B cell (primary cell): Measurements from ENCODE around the gene MED8. TPM values are rescaled to one million over a fixed set of nuclear protein-coding genes. Genes with fewer than 3 reads are reported as not detected.

ENCODE experiments used
- ATAC-seq: fragments of 200-7000 bp; cut with Tn5 transposase; one replicate; pipeline ENCODE4 v1.10.0; 2021; ENCODE audit warnings: low read depth, mild to moderate bottlenecking, moderate number of reproducible peaks, moderate library complexity
- CTCF ChIA-PET: fragments of 350-600 bp; sonication (Branson Sonifier 250); formaldehyde crosslinking; loops from one replicate; lab custom pipeline; 2021; ENCODE audit warnings: antibody characterized with exemption, inconsistent platforms; lab: Charles Lee
- POLR2A ChIA-PET: fragments of 350-600 bp; sonication (Branson Sonifier 250); formaldehyde crosslinking; loops from one replicate; lab custom pipeline; 2021; ENCODE audit warnings: antibody characterized with exemption; lab: Charles Lee
- DNase-seq: peaks from one replicate; pipeline ENCODE4 v3.0.0; 2013
- H2AFZ ChIP-seq: 2 replicates; pipeline ENCODE4 v1.6.1; 2012; ENCODE audit warnings: mild to moderate bottlenecking, low read depth, low read length; ENCODE audit not compliant: insufficient read depth, poor library complexity, severe bottlenecking
- H3K27ac ChIP-seq, 2 donors: 1 replicate in 1 of 2; 2 replicates in 1 of 2; pipeline ENCODE4 v1.5.1; 2012 to 2013; ENCODE audit warnings: low read length in 2 of 2, mild to moderate bottlenecking in 2 of 2, moderate library complexity in 1 of 2
- H3K27me3 ChIP-seq, 4 experiments: fragments of 200-600 bp in 1 of 4; sonication (generic) in 1 of 4; replicated peaks in 1 of 4; 1 replicate in 2 of 4; 2 replicates in 2 of 4; pipeline versions ENCODE4 v1.6.1 to v1.7.0; 2013 to 2016; ENCODE audit warnings: low read length in 3 of 4, mild to moderate bottlenecking in 2 of 4, mixed read lengths in 1 of 4, moderate library complexity in 1 of 4; ENCODE audit not compliant: insufficient read depth in 4 of 4, control insufficient read depth in 3 of 4; ENCODE audit errors: control extremely low read depth in 1 of 4
- H3K36me3 ChIP-seq, 2 experiments: replicated peaks in 1 of 2; 1 replicate in 1 of 2; 2 replicates in 1 of 2; pipeline versions ENCODE4 v1.6.1 to v1.7.1; 2013; ENCODE audit warnings: low read length in 1 of 2; ENCODE audit not compliant: insufficient read depth in 2 of 2, control insufficient read depth in 1 of 2; ENCODE audit errors: control extremely low read depth in 1 of 2, extremely low read depth in 1 of 2
- H3K4me1 ChIP-seq, 2 donors: fragments of 200-600 bp in 1 of 2; sonication (generic) in 1 of 2; 1 replicate in 1 of 2; 2 replicates in 1 of 2; pipeline versions ENCODE4 v1.5.1 to v1.6.1; 2013 to 2017; ENCODE audit warnings: low read length in 2 of 2; ENCODE audit not compliant: control insufficient read depth in 2 of 2, insufficient read depth in 2 of 2
- H3K4me2 ChIP-seq: replicated peaks from 2 replicates; pipeline ENCODE3; 2012; ENCODE audit warnings: mild to moderate bottlenecking, low read depth, low read length; ENCODE audit not compliant: poor library complexity, severe bottlenecking
- H3K4me3 ChIP-seq, 5 experiments: fragments of 200-600 bp in 1 of 5; sonication (generic) in 1 of 5; 1 replicate in 3 of 5; 2 replicates in 2 of 5; pipeline versions ENCODE4 v1.5.1 to v1.7.0; 2011 to 2016; ENCODE audit warnings: low read length in 4 of 5, mild to moderate bottlenecking in 4 of 5, low read depth in 2 of 5, control low read depth in 1 of 5, moderate library complexity in 1 of 5; ENCODE audit not compliant: insufficient read depth in 1 of 5; ENCODE audit errors: control extremely low read depth in 1 of 5, extremely low read depth in 1 of 5
- H3K79me2 ChIP-seq: fragments of 200-600 bp; sonication (generic); one replicate; pipeline ENCODE4 v1.6.0; 2016; ENCODE audit warnings: low read length; ENCODE audit not compliant: control insufficient read depth, insufficient read depth
- H3K9ac ChIP-seq: fragments of 200-600 bp; sonication (generic); 2 replicates; pipeline ENCODE4 v1.6.1; 2017; ENCODE audit warnings: mild to moderate bottlenecking, low read length, moderate library complexity
- H3K9me3 ChIP-seq, 3 donors: one replicate each; pipeline versions ENCODE4 v1.6.1 to v1.7.1; 2013; ENCODE audit warnings: low read length in 2 of 3; ENCODE audit not compliant: control insufficient read depth in 2 of 3, insufficient read depth in 1 of 3; ENCODE audit errors: control extremely low read depth in 1 of 3
- H4K20me1 ChIP-seq: 2 replicates; pipeline ENCODE4 v1.6.0; 2012; ENCODE audit warnings: mild to moderate bottlenecking, low read length; ENCODE audit not compliant: insufficient read depth, control insufficient read depth, poor library complexity, severe bottlenecking
- H3K27ac Mint-ChIP-seq: one replicate; pipeline ENCODE4 v1.8.0; 2021; ENCODE audit warnings: mixed read lengths
- H3K27me3 Mint-ChIP-seq: one replicate; pipeline ENCODE4 v1.8.0; 2021; ENCODE audit warnings: mixed read lengths
- H3K4me1 Mint-ChIP-seq: one replicate; pipeline ENCODE4 v1.8.0; 2021; ENCODE audit warnings: mixed read lengths
- H3K4me3 Mint-ChIP-seq: one replicate; pipeline ENCODE4 v1.8.0; 2021; ENCODE audit warnings: mixed read lengths
- H3K9me3 Mint-ChIP-seq: one replicate; pipeline ENCODE4 v1.8.0; 2022; ENCODE audit warnings: mixed read lengths; ENCODE audit not compliant: insufficient read depth
- CTCF ChIP-seq: fragments of 200-600 bp; IDR thresholded peaks from one replicate; pipeline ENCODE4 v1.8.0; 2022; ENCODE audit warnings: antibody characterized with exemption, mild to moderate bottlenecking
- EZH2 ChIP-seq: IDR thresholded peaks from 2 replicates; pipeline ENCODE4 v1.6.1; 2012; ENCODE audit warnings: borderline replicate concordance, low read depth, mild to moderate bottlenecking, moderate library complexity, low read length; ENCODE audit not compliant: insufficient read depth, poor library complexity, severe bottlenecking
- WGBS: methylation state at CpG from one replicate; pipeline ENCODE4 v1.1.5; 2013; ENCODE audit warnings: missing lambda C conversion rate; ENCODE audit not compliant: insufficient coverage; 5-methylcytosine and 5-hydroxymethylcytosine counted together
- intact Hi-C: fragments of 100-400 bp; cut with micrococcal nuclease; formaldehyde crosslinking; loops from one replicate; pipeline ENCODE4 v1.10.0; 2022
- polyA plus RNA-seq: library from polyadenylated mRNA; depleted of rRNA; stranded (reverse); fragments of >200 nt; gene quantifications from 2 replicates; pipeline ENCODE4 v1.2.3, GENCODE V29; 2012
- total RNA-seq, 2 donors: library from RNA; stranded (reverse); fragments of 120-200 nt in 1 of 2; gene quantifications; 1 replicate in 1 of 2; 2 replicates in 1 of 2; pipeline versions ENCODE4 v1.2.3 to v1.2.4, GENCODE V29; 2013 to 2022

Gene MED8
- total and polyA plus RNA-seq, 2 donors (not counting 1 experiment from before 2014, with no cell fraction given): 12.0 to 30.0 TPM

GRCh38 chr1:43345120-43345519, 44.5 kb downstream of the MED8 start:
- ChIA-PET POLR2A (no interaction called here), CTCF (no interaction called here)
- Histone ChIP-seq H4K20me1 (no peaks in the 10 kb centered on the region), H3K79me2 (no peaks in the 10 kb centered on the region), H2AFZ (no peak overlapping the region), H3K4me3 (no peak overlapping the region), H3K9ac (no peak overlapping the region), H3K4me1 (peaks cover 4 to 5% of the 10 kb centered on the region in 2 donors), H3K27me3 (no peaks in the 10 kb centered on the region), H3K4me2 (no peak overlapping the region), H3K9me3 (no peaks in the 10 kb centered on the region), H3K27ac (no peak overlapping the region), H3K36me3 (no peaks in the 10 kb centered on the region)
- intact Hi-C loops: no loop called here
- Mint-ChIP-seq H3K4me1 (peaks cover 13% of the 10 kb centered on the region), H3K27me3 (no peaks in the 10 kb centered on the region), H3K27ac (no peak overlapping the region), H3K9me3 (no peaks in the 10 kb centered on the region), H3K4me3 (no peak overlapping the region)
- ATAC-seq (no peak), DNase-seq (no peak)
- TF ChIP-seq EZH2 (no peak), CTCF (no peak)
- 84% methylated on average over 3 of the region's 3 CpGs for WGBS

- TF ChIP-seq EZH2: no peak
- no peak for TF ChIP-seq CTCF
- H3K27me3 ChIP-seq: no peaks in the 10 kb centered on the region
- POLR2A ChIA-PET: no interaction called here
- H3K4me1 Mint-ChIP-seq: peaks cover 6% of the 10 kb centered on the region
- 94% methylated on average over 4 of the region's 4 CpGs for WGBS
- no peak overlapping the region for H3K4me3 ChIP-seq
- DNase-seq (no peak), ATAC-seq (no peak)
- H3K27me3 Mint-ChIP-seq: no peaks in the 10 kb centered on the region
- CTCF ChIA-PET: no interaction called here
- no peaks in the 10 kb centered on the region for H3K4me1 ChIP-seq
- intact Hi-C loops: no loop called here
- no peaks in the 10 kb centered on the region for H3K9me3 Mint-ChIP-seq
- no peak overlapping the region for H2AFZ ChIP-seq
- H3K9ac ChIP-seq: no peak overlapping the region
- H3K27ac ChIP-seq: no peak overlapping the region
- no peak overlapping the region for H3K4me2 ChIP-seq
- H3K36me3 ChIP-seq: no peaks in the 10 kb centered on the region
- H3K9me3 ChIP-seq: no peaks in the 10 kb centered on the region
- no peak overlapping the region for H3K4me3 Mint-ChIP-seq
- H3K27ac Mint-ChIP-seq: no peak overlapping the region
- no peaks in the 10 kb centered on the region for H3K79me2 ChIP-seq
- no peaks in the 10 kb centered on the region for H4K20me1 ChIP-seq
Measured at GRCh38 chr1:43344267-43344850, 45.2 kb downstream of the MED8 start.
